ENCODE results near the gene MYO9B. TPM values are rescaled to one million over a fixed set of nuclear protein-coding genes. Genes with fewer than 3 reads are reported as not detected.

Gene MYO9B
- total and polyA plus RNA-seq, 2 donors (not counting 1 experiment from before 2014, with no cell fraction given) = 32.5 to 52.5 TPM

- Histone ChIP-seq H3K4me2 (ENCODE audit: extremely low read depth, insufficient read depth, low read length) (no peak overlapping the region), H3K9me3 (ENCODE audit: control insufficient read depth, insufficient read depth, low read depth, low read length) (no peaks in the 10 kb centered on the region), H3K79me2 (ENCODE audit: control insufficient read depth, insufficient read depth, low read length) (peaks cover 28% of the 10 kb centered on the region), H3K27ac (ENCODE audit: insufficient read depth, low read length) (no peak overlapping the region), H2AFZ (ENCODE audit: low read length) (no peak overlapping the region), H3K27me3 (ENCODE audit: control insufficient read depth, insufficient read depth, low read length) (no peaks in the 10 kb centered on the region), H3K9ac (ENCODE audit: insufficient read depth, low read length) (no peak overlapping the region), H3K4me1 (ENCODE audit: control insufficient read depth, extremely low read depth, insufficient read depth, low read length) (peaks cover 8% of the 10 kb centered on the region), H4K20me1 (ENCODE audit: control insufficient read depth, extremely low read depth, insufficient read depth, low read length) (no peaks in the 10 kb centered on the region), H3K36me3 (ENCODE audit: control insufficient read depth, insufficient read depth, low read length) (peaks cover 1% of the 10 kb centered on the region), H3K4me3 (replicated peaks in 1 of 4; ENCODE audit: control extremely low read depth in 1 of 4, insufficient read depth in 1 of 4, low read depth in 3 of 4, low read length in 4 of 4) (no peak overlapping the region)
- no peak for DNase-seq (ENCODE audit: low read depth in 2 of 2)
- TF ChIP-seq EZH2 (IDR thresholded peaks at IDR 0.05; ENCODE audit: low read length, missing control alignments) = no peak
- no peak for TF ChIP-seq CTCF (conservative IDR thresholded peaks at IDR 0.05 in 1 of 2, IDR thresholded peaks at IDR 0.05 in 1 of 2; ENCODE audit: low read depth in 1 of 2, low read length in 2 of 2)
Observed at GRCh38 chr19:17128820-17129219, 53.2 kb downstream of the MYO9B start.

- DNase-seq (ENCODE audit: low read depth in 2 of 2) = no peak
- H3K27ac ChIP-seq (ENCODE audit: insufficient read depth, low read length) = no peak overlapping the region
Observed at GRCh38 chr19:17129377-17129776, 53.8 kb downstream of the MYO9B start.

More at GRCh38 chr19:17129377-17129776, 53.8 kb downstream of the MYO9B start:
- Histone ChIP-seq H3K4me2 (ENCODE audit: extremely low read depth, insufficient read depth, low read length) (no peak overlapping the region), H2AFZ (ENCODE audit: low read length) (no peak overlapping the region), H3K4me1 (ENCODE audit: control insufficient read depth, extremely low read depth, insufficient read depth, low read length) (peaks cover 9% of the 10 kb centered on the region), H3K79me2 (ENCODE audit: control insufficient read depth, insufficient read depth, low read length) (peaks cover 29% of the 10 kb centered on the region), H3K27me3 (ENCODE audit: control insufficient read depth, insufficient read depth, low read length) (no peaks in the 10 kb centered on the region), H3K4me3 (replicated peaks in 1 of 4; ENCODE audit: control extremely low read depth in 1 of 4, insufficient read depth in 1 of 4, low read depth in 3 of 4, low read length in 4 of 4) (no peak overlapping the region), H3K36me3 (ENCODE audit: control insufficient read depth, insufficient read depth, low read length) (peaks cover 1% of the 10 kb centered on the region), H3K9ac (ENCODE audit: insufficient read depth, low read length) (no peak overlapping the region), H4K20me1 (ENCODE audit: control insufficient read depth, extremely low read depth, insufficient read depth, low read length) (no peaks in the 10 kb centered on the region), H3K9me3 (ENCODE audit: control insufficient read depth, insufficient read depth, low read depth, low read length) (no peaks in the 10 kb centered on the region)
- TF ChIP-seq EZH2 (IDR thresholded peaks at IDR 0.05; ENCODE audit: low read length, missing control alignments) (no peak), CTCF (conservative IDR thresholded peaks at IDR 0.05 in 1 of 2, IDR thresholded peaks at IDR 0.05 in 1 of 2; ENCODE audit: low read depth in 1 of 2, low read length in 2 of 2) (no peak)
